H1 (cell line): Measurements from ENCODE around the gene RPS6KA2.

Experiments
- POLR2AphosphoS5 ChIP-seq: IDR thresholded peaks from 2 replicates; pipeline ENCODE4 v1.6.1; 2011; ENCODE audit warnings: low read depth, low read length
- RAD21 ChIP-seq, 2 experiments: IDR thresholded peaks in 1 of 2; conservative IDR thresholded peaks in 1 of 2; 2 replicates each; pipeline ENCODE4 v1.6.1; 2011; ENCODE audit warnings: low read depth in 2 of 2, low read length in 2 of 2, improper control_type of control experiment in 1 of 2, inconsistent platforms in 1 of 2, mild to moderate bottlenecking in 1 of 2, moderate library complexity in 1 of 2

DNA sequence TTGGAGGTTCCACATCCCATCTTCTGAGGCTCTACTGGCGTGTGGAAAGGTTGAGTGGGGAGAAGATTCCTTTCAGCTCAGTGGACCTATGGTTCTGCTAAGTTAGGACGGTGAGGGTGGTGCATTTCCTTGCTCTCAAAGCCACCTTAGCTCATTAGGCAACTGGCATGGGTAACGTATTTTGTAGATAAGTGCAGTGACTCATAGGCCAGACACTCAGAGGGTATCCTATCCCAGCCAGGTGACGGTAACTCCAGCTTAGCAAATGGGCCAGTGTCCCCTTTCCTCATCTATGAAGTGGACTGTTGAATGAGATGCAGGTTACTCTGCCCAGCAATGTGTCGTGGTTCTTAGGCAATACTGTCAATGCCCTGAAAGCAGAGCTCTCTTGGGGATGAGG lies 3.7 kb downstream of the RPS6KA2 start:
- TF ChIP-seq RAD21 (IDR thresholded peaks at IDR 0.05 in 1 of 2, conservative IDR thresholded peaks at IDR 0.05 in 1 of 2; ENCODE audit: low read depth in 2 of 2, low read length in 2 of 2): no peak
- no peak for TF ChIP-seq POLR2AphosphoS5
